KG1 (cell line): ENCODE data around the gene ARID3A.

ENCODE experiments used
- DNase-seq: peaks from one replicate; lab custom pipeline; 2025; lab: John Stamatoyannopoulos, UW

ARID3A gene

GRCh38 chr19:1007399-1008251 lies 81.8 kb downstream of the ARID3A start:
- DNase-seq, result no peak

GRCh38 chr19:1008268-1009040 lies 82.6 kb downstream of the ARID3A start:
- no peak for DNase-seq

- no peak for DNase-seq
These were observed 83.5 kb downstream of the ARID3A start for GRCh38 chr19:1009041-1009980.

- DNase-seq, result no peak
These were observed 84.2 kb downstream of the ARID3A start for GRCh38 chr19:1009981-1010538.

GRCh38 chr19:1010586-1011510 lies 85.0 kb downstream of the ARID3A start:
- no peak for DNase-seq

DNA sequence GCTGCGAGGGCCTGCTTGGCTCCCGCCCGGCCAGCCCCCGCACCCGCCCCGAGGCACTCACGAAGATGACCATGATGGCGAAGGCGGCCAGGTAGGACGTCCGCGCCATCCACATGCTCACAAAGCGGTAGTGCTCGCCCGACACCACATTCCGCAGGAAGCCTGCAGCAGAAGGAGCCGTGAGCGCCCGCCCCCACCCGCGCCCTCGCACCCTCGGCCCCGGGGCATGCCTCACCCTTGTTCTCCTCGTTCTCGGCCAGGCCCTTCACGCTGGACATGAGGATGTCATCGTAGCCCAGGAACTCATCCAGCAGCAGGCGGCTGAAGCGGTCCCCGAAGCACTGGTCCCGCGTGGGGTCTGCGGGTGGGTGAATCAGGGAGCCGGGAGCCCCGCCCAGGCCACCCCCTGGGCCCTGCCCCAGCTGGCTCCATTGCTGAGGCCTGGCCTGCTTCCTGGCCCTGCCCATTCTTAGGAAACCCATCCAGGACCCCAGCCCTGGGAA lies 86.0 kb downstream of the ARID3A start:
- DNase-seq, result no peak

- DNase-seq, result no peak
These were observed 86.5 kb downstream of the ARID3A start for GRCh38 chr19:1012334-1012733.

- no peak for DNase-seq
These were observed 87.4 kb downstream of the ARID3A start for GRCh38 chr19:1013218-1013617.

DNA sequence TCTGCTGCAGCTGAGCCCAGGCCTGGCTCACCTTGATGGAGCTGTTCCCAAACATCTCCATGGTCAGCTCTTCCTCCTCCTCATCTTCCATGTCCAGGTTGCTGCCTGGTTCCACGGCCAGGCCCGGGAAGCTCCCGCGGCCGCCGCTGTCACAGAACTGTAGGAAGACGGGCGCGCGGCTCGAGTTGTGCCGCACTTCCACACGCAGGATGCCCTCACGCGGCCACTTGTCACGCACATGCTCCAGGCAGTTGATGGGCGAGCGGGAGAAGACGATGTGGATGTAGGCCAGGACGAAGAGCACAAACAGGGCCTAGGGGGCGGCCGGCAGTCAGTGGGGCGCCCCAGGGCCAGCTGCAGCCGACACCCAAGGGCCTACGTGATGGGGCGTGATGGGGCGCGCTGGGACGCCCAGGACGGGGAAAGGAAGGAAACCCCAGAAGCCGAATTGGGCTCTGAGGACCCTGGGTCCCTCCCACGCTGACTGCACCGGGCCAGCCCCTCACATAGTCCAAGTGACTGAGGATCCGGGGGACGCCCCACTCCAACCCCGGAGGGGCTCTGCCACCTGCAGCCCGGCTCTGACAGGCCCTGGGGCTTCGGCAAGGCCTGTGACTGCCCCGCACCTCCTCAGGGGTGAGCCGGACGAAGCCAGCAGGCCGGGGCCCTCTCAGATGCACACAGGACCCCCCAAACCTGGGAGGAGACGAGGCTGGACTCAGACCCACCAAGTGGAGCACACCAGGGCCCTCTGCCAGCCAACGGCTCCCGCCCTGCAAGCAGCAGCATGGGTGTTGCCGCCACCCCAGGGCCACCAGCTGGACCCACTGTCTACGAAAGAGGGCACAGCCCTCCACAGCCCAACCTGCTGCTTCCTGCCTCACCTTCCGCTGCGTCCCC lies 88.6 kb downstream of the ARID3A start:
- no peak for DNase-seq

- DNase-seq, result no peak
These were observed 89.4 kb downstream of the ARID3A start for GRCh38 chr19:1015061-1015781.

GRCh38 chr19:1015782-1016646 lies 90.2 kb downstream of the ARID3A start:
- DNase-seq, result no peak

DNA sequence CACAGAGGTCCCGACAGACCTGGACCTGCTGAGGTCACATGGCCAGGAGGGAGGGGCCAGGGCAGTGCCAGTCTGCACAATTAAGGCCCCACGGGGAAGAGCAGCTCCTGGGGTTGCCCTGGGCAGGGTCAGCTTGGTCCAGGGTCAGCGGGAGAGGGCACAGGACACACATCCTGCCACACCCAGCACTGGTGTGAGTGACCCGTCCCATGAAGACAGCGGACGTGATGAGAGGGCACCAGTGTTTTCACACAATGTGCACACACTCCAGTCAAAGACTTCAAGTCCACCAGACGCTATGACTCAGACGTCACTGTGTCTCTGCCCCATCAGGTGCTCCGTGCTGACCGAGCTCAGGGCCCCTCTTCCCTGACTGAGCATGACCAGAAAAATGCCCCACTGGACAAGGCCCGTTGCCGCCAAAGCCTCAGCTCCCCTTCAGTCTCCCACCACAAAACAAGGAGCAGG lies 90.8 kb downstream of the ARID3A start:
- no peak for DNase-seq

- no peak for DNase-seq
These were observed 91.5 kb downstream of the ARID3A start for GRCh38 chr19:1017115-1017905.

DNA sequence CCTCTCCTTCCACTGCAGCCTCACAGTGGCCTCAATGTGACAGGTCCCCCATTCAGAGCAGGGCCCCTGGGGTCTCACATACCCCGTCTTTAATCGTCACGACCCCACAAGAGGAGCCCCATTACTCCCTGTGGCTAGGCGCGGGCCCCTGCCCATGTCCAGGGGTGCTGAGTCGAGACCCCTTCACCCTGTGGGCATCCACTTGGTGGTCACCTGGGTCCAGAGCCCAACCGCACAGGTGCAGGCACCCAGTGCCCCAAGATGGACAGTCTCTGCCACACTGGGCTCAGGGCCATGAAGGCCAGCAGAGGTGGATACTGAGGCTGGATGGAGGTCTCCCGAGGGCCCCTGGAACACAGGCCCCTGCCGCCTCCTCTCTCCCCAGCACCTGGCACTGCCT lies 92.1 kb downstream of the ARID3A start:
- DNase-seq, result no peak

- DNase-seq, result no peak
These were observed 92.6 kb downstream of the ARID3A start for GRCh38 chr19:1018393-1018792.

- DNase-seq, result no peak
These were observed 93.2 kb downstream of the ARID3A start for GRCh38 chr19:1018932-1019615.
